ENCODE measurements around the gene NDUFC2.

- TF ChIP-seq CTCF (IDR thresholded peaks at IDR 0.05), result no peak
- no peak for TF ChIP-seq POLR2A (IDR thresholded peaks at IDR 0.05)
These were observed 40.9 kb downstream of the NDUFC2 start for GRCh38 chr11:78038697-78039313.
